Measurements from ENCODE around the gene TPRX2. TPM values are rescaled to one million over a fixed set of nuclear protein-coding genes. Genes with fewer than 3 reads are reported as not detected.
"Not testable (repeated sequence)": the region's sequence is repeated elsewhere in the genome, so short reads cannot be mapped to it uniquely, and the experiment has no call there.

Gene TPRX2, protein sequence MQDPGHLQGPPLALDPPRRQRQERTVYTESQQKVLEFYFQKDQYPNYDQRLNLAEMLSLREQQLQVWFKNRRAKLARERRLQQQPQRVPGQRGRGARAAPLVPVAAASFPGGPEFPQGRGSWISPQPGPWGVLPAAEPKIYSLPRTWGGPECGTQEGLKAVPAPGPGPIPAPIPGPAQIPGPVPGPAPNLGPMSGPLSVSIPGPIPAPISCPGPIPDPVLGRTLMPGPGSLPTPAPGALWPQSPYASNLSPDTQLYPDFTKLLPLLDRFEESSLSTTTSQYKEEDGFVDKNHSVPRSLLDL
- total RNA-seq (2014; rRNA removed; shearing (Covaris generic)), result not detected in 2 replicates
- polyA plus RNA-seq (2015; cell fraction: cytosol; rRNA removed), result not detected in 2 replicates
- polyA plus RNA-seq (2015; cell fraction: nucleus; rRNA removed), result not detected in 2 replicates

GRCh38 chr19:47858646-47859285 is at the start of gene TPRX2:
Gene TPRX2, plus strand, starts transcription at chr19:47859235. Its CDS starts 12 bp downstream, at chr19:47859247.
- not testable (repeated sequence) for DNase-seq (ENCODE audit: low read depth)

DNA sequence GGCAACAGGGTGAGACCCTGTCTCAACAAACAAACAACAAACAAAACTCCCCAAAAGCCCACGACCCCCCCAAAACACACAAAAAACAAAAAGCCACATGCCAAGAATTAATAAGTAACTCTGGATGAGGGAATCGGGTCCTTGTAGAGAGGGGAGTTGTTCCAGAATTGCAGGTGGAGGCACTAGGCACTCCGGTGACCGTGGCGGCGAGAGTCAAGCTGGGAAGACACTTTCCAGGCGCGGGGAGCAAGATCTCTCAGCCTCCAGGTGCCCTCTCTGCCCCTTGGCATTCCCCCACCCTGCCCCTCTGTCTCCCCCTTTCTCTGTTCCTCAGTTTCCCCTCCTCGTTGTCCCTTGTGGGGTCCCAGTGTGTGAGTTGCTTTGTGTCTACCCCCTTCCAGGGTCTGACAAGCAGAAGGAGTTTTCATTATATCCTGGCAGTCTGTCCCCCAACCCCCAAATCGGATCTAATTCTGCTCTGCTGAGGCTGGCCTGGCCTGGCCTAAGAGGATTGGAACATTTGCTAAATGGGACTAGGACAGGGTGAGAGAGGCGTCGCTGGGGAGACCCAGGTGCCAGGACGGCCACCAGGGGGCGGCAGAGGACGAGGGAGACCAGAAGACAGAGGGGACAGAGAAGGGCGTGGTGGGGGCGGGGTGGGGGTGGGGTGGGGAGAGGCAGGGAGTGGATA is 45.6 kb upstream of the TPRX2 start:
- DNase-seq (ENCODE audit: low read depth), result peak; percentile 55

GRCh38 chr19:47813995-47814328 is 45.1 kb upstream of the TPRX2 start:
- DNase-seq (ENCODE audit: low read depth), result no peak

DNA sequence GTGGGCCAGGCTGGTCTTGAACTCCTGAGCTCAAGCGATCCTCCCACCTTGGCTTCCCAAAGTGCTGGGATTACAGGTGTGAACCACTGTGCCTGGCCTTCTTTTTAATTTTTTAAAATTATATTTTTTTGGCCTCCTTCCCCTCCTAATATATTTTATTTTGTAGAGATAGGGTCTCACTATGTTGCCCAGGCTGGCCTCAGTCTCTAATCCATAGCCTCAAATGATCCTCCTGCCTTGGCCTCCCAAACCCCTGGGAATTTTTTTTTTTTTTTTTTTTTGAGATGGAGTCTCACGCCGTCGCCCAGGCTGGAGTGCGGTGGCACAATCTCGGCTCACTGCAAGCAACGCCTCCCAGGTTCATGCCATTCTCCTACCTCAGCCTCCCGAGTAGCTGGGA is 42.8 kb upstream of the TPRX2 start:
- not testable (repeated sequence) for DNase-seq (ENCODE audit: low read depth)

DNA sequence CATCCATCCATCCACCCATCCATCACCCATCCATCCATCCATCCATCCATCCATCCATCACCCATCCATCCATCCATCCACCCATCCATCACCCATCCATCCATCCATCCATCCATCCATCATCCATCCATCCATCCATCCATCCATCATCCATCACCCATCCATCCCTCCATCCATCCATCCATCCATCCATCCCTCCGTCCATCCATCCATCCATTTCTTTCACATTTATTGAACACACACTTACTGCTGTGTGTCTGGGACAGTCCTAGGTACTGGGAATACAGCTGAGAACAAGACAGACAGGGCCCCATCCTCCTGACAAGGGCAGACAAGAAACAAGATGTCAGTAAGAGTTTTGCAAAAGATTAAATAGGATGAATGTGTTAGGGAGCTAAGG is 40.8 kb upstream of the TPRX2 start:
- DNase-seq (ENCODE audit: low read depth), result not testable (repeated sequence)

GRCh38 chr19:47819858-47820257 is 39.2 kb upstream of the TPRX2 start:
- no peak for DNase-seq (ENCODE audit: low read depth)

DNA sequence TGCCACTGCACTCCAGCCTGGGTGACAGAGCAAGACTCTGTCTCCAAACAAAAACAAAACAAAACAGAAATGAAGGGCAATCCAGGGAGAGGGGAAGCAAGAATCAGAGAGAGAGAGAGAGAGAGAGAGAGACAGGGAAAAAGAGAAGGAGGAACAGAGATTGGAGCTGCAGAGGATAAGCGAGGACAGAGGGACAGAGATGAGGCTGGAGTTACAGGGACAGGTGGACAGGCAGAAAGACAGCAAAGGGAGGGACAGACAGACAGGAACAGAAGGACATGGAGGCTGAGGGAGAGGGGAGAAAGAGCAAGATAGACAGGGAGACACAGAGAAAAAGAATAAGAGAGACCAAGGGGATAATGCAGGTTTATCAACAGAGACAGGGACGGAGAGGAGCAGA is 38.6 kb upstream of the TPRX2 start:
- DNase-seq (ENCODE audit: low read depth), result no peak

- DNase-seq (ENCODE audit: low read depth), result no peak
Observed at GRCh38 chr19:47821460-47822020, 37.5 kb upstream of the TPRX2 start, which contains the start of gene CRX. Gene CRX, plus strand, starts transcription at chr19:47821937. Its CDS starts 12,507 bp downstream, at chr19:47834444.

DNA sequence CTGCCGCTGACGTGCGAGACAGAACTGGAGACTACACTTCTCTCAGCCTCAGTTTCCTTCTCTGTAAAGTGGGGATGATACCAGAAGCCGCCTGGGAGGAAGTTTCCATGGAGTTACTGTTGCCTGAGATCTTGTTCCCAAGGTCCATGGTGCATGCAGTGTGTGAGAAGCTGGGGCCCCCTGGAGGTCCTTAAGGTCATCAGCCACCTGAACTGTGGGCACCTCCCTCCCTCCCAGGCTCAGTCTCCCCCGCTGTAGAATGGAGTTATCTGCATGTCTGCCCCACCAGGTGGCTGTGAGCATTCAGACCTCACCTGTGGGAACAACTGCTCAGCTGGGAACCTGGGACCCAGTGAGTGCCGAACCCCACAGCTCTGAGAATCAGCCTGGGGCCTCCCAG is 34.6 kb upstream of the TPRX2 start:
- no peak for DNase-seq (ENCODE audit: low read depth)

DNA sequence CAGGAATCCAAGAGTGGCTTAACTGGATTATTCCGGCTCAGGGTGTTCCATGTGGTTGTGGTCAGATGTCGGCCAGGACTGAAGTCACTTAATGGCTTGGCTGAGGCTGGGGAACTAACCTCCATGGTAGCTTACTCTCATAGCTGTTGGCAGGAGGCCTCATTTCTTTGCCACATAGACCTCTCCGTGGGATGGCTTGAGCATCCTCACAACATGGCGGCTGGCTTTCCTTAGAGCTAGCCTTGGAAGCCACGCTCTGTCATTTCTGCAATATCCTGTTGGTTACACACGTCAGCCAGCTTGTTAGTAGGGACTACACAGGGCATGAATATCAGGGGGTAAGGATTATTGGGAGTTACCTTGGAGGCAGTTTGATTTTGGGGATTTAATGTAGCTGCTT is 32.2 kb upstream of the TPRX2 start:
- no peak for DNase-seq (ENCODE audit: low read depth)

- DNase-seq (ENCODE audit: low read depth), result no peak
Observed at GRCh38 chr19:47832723-47833122, 26.3 kb upstream of the TPRX2 start.

DNA sequence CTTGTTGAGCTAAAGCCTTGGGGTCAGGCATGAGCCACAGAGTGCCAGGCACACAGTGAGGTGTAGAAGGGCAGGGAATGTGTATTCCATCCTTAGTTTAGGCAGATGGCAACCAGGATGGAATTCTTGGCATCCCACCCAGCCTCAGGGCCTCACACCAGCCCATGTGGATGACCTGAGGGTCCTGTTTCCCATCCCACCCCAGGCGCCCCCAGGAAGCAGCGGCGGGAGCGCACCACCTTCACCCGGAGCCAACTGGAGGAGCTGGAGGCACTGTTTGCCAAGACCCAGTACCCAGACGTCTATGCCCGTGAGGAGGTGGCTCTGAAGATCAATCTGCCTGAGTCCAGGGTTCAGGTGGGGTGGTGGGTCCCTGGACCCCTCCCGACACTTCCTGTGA is 23.0 kb upstream of the TPRX2 start:
- DNase-seq (ENCODE audit: low read depth), result no peak

DNA sequence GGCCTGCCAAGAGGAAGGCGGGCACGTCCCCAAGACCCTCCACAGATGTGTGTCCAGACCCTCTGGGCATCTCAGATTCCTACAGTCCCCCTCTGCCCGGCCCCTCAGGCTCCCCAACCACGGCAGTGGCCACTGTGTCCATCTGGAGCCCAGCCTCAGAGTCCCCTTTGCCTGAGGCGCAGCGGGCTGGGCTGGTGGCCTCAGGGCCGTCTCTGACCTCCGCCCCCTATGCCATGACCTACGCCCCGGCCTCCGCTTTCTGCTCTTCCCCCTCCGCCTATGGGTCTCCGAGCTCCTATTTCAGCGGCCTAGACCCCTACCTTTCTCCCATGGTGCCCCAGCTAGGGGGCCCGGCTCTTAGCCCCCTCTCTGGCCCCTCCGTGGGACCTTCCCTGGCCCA is 19.6 kb upstream of the TPRX2 start:
- no peak for DNase-seq (ENCODE audit: low read depth)

GRCh38 chr19:47839913-47840312 is 19.1 kb upstream of the TPRX2 start:
- DNase-seq (ENCODE audit: low read depth), result no peak

GRCh38 chr19:47842941-47843340 is 16.1 kb upstream of the TPRX2 start:
- no peak for DNase-seq (ENCODE audit: low read depth)

DNA sequence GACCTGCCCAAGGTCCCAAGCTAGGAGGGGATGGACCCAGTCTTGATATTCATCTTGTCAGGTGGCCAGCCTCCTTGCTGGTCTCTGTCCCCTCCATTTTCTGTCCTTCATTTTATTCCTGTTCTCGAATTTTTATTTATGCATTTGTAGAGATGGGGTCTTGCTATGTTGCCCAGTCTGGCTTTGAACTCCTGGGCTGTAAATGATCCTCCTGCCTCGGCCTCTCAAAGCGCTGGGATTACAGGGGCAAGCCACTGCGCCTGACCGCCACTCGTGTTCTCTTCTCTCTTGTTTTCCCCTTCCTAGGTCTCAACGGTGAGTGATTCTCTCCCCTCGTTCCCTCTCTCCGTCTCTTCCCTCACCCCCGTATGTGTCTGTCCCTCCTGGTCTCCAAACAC is 10.6 kb upstream of the TPRX2 start:
- no peak for DNase-seq (ENCODE audit: low read depth)

DNA sequence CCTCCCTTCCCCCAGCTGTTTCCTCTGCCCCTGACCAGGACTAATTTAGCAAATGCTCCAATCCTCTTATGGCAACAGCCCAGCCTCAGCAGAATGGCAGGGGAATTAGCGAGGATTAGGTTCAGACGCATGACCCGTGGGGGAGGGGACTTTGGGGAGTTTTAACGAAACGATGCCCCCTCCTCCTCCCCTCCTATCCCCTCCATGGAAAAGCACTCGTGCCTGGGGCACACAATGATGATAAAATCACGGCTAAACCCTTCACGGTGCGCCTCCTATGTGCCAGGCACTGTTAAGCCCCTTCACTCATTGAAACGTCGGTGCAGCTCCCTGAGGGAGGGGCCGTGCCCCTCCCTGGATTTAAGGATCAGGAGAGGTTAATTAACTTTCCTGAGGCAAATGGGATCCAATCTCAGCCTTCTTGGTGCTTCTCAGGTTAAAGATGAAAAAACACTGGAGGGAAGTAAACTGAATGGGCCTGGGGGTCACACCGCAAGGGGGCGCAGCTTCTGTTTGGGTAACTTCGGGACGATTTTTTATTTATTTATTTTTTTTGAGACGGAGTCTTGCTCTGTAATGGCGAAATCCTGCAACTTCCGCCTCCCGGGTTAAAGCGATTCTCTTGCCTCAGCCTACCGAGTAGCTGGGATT is 10.1 kb upstream of the TPRX2 start:
- DNase-seq (ENCODE audit: low read depth), result no peak

GRCh38 chr19:47853003-47853402 is 6.0 kb upstream of the TPRX2 start:
- no peak for DNase-seq (ENCODE audit: low read depth)

GRCh38 chr19:47854459-47854858 is 4.6 kb upstream of the TPRX2 start:
- DNase-seq (ENCODE audit: low read depth), result no peak

DNA sequence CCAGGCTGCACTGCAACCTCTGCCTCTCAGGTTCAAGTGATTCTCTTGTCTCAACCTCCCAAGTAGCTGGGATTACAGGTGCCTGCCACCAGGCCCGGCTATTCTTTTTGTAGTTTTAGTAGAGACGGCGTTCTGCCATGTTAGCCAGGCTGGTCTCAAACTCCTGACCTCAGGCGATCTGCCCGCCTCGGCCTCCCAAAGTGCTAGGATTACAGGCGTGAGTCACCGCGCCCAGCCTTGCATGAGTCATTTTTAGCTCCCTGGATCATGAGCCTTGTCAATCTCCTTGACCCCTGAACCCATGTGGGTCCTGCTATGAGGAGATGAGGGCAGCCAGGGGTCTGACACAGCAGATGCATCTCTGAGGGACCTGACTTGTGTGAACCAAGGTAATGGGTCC is 804 bp upstream of the TPRX2 start:
- DNase-seq (ENCODE audit: low read depth), result peak; percentile 70

DNA sequence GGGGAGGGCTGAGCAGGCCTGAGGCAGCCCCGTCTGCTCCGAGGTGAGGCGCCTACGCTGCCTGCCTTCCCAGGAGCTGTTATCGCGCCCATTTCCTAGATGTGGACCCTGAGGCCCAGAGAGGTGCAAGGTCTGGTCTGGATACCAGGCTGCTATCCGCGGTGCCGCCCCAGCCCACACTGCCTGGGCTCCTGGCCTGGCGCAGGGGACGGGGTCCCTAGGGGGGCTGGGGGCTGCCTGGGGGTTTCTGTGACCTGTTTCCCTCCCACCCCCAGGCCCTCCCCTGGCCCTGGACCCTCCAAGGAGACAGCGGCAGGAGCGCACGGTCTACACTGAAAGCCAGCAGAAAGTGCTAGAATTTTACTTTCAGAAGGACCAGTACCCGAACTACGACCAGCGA is 803 bp downstream of the TPRX2 start:
- DNase-seq (ENCODE audit: low read depth), result not testable (repeated sequence)

Measured in HT1080 (cell line).